Panc1 (cell line): Measurements from ENCODE around the gene TBP. TPM values are rescaled to one million over a fixed set of nuclear protein-coding genes. Genes with fewer than 3 reads are reported as not detected.

Experiments used
- ATAC-seq: fragments of 200-7000 bp; cut with Tn5 transposase; 2 replicates; pipeline ENCODE4 v1.9.1; 2020; ENCODE audit warnings: mild to moderate bottlenecking, moderate library complexity
- Bru-seq: library from RNA; stranded (reverse); fragments of 400-500 nt; gene quantifications from one replicate; lab custom pipeline; 2021; lab: Mats Ljungman, UMichigan
- BruChase-seq, 2 experiments: library from RNA; stranded (reverse); fragments of 400-500 nt; gene quantifications; one replicate each; lab custom pipeline; 2021; lab: Mats Ljungman, UMichigan
- BruUV-seq: library from RNA; stranded (reverse); fragments of 400-500 nt; replicated peaks from 2 replicates; lab custom pipeline; 2021; lab: Mats Ljungman, UMichigan
- CTCF ChIA-PET: fragments of 300-600 bp; sonication (Branson Sonifier 250); formaldehyde crosslinking; loops from one replicate; lab custom pipeline; 2022; ENCODE audit warnings: antibody characterized with exemption; lab: Charles Lee
- POLR2A ChIA-PET: fragments of 300-600 bp; sonication (Branson Sonifier 250); formaldehyde crosslinking; loops from one replicate; lab custom pipeline; 2022; ENCODE audit warnings: antibody characterized with exemption; lab: Charles Lee
- DNase-seq: peaks from one replicate; pipeline ENCODE4 v3.0.0-alpha.2; 2010; ENCODE audit warnings: low read depth, low spot score
- H3K27ac ChIP-seq: 2 replicates; pipeline ENCODE4 v1.5.1; 2011; ENCODE audit warnings: mild to moderate bottlenecking, low read length, inconsistent platforms
- H3K27me3 ChIP-seq: fragments of 200-500 bp; sonication (Bioruptor generic); 2 replicates; pipeline ENCODE4 v1.6.0; 2014; ENCODE audit warnings: low read length, inconsistent platforms; ENCODE audit not compliant: control insufficient read depth, insufficient read depth
- H3K36me3 ChIP-seq: fragments of 200-500 bp; sonication (Bioruptor generic); 2 replicates; pipeline ENCODE4 v1.5.1; 2014; ENCODE audit warnings: inconsistent platforms, mild to moderate bottlenecking, low read length, moderate library complexity; ENCODE audit not compliant: control insufficient read depth, insufficient read depth
- H3K4me1 ChIP-seq: 2 replicates; pipeline ENCODE4 v1.5.1; 2011; ENCODE audit warnings: inconsistent platforms, mild to moderate bottlenecking, low read length, moderate library complexity; ENCODE audit not compliant: control insufficient read depth, insufficient read depth
- H3K4me3 ChIP-seq, 2 experiments: 2 replicates each; pipeline ENCODE4 v1.5.1; 2011 to 2012; ENCODE audit warnings: low read depth in 2 of 2, low read length in 2 of 2, mild to moderate bottlenecking in 2 of 2, inconsistent platforms in 1 of 2, moderate library complexity in 1 of 2
- H3K9me3 ChIP-seq: fragments of 200-500 bp; sonication (Bioruptor generic); 2 replicates; pipeline ENCODE4 v1.5.1; 2014; ENCODE audit warnings: low read depth, mild to moderate bottlenecking, inconsistent platforms, low read length, moderate library complexity; ENCODE audit not compliant: control insufficient read depth, insufficient read depth
- POLR2AphosphoS5 ChIP-seq: IDR thresholded peaks from 2 replicates; pipeline ENCODE4 v1.6.1; 2012; ENCODE audit warnings: mild to moderate bottlenecking, low read depth, low read length, moderate library complexity
- SIN3A ChIP-seq: IDR thresholded peaks from 2 replicates; pipeline ENCODE4 v1.6.1; 2012; ENCODE audit warnings: low read depth, mild to moderate bottlenecking, low read length, moderate library complexity, borderline replicate concordance; ENCODE audit not compliant: insufficient read depth
- TCF7L2 ChIP-seq: IDR thresholded peaks from 2 replicates; pipeline ENCODE4 v1.6.1; 2011; ENCODE audit warnings: mild to moderate bottlenecking, low read depth, low read length, inconsistent platforms
- in situ Hi-C: cut with HindIII; loops from 2 replicates; pipeline ENCODE4 v1.10.0; 2016; ENCODE audit warnings: low sequenced_read_pairs, low pct_unique_long_range_greater_than_20kb
- intact Hi-C: fragments of 100-400 bp; cut with micrococcal nuclease; formaldehyde crosslinking; loops from one replicate; pipeline ENCODE4 v1.10.0; 2022; ENCODE audit not compliant: unreplicated experiment
- long read RNA-seq: library from polyadenylated mRNA; unstranded; transcript quantifications from one replicate; pipeline ENCODE4 v2.0.0, GENCODE V29; 2021; ENCODE audit not compliant: unreplicated experiment
- polyA plus RNA-seq: library from polyadenylated mRNA; unstranded; fragments of >200 nt; gene quantifications from one replicate; pipeline ENCODE4 v1.2.1, GENCODE V29; 2012; ENCODE audit warnings: missing spikeins; ENCODE audit not compliant: insufficient read length
- total RNA-seq: library from RNA; stranded (reverse); gene quantifications from one replicate; pipeline ENCODE4 v1.2.1, GENCODE V29; 2021; ENCODE audit not compliant: unreplicated experiment
- TF ChIP-seq, protein P1 (sequence below): fragments of 450-650 bp; IDR thresholded peaks from 2 replicates; pipeline ENCODE4 v1.5.1; 2017; ENCODE audit warnings: mild to moderate bottlenecking
- TF ChIP-seq, protein P2 (sequence below), 2 experiments: IDR thresholded peaks; 2 replicates each; pipeline ENCODE4 v1.6.1; 2011 to 2012; ENCODE audit warnings: low read depth in 2 of 2, control low read depth in 1 of 2, low read length in 1 of 2, mild to moderate bottlenecking in 1 of 2, moderate library complexity in 1 of 2; ENCODE audit not compliant: insufficient read depth in 1 of 2

The TBP gene
- 26.4 TPM for total RNA-seq
- polyA plus RNA-seq: 27.5 TPM
- percentile 91 among the genes with signal in this experiment for Bru-seq, nascent RNA
- BruChase-seq, experiment 1, labeled RNA remaining after a 2-hour chase: percentile 84 among the genes with signal in this experiment
- percentile 73 among the genes with signal in this experiment for BruChase-seq, experiment 2, labeled RNA remaining after a 6-hour chase
- long read RNA-seq, transcript TBP-202 (8 exons, 1,903 nt): major isoform, 27 of 61 reads
- long read RNA-seq, transcript TBP-201 (8 exons, 1,861 nt): minor isoform, 17 of 61 reads
- long read RNA-seq, partial matches to known transcripts: 6 of 61 reads
- long read RNA-seq, other reads (novel, unspliced or antisense): 7 of 61 reads

DNA sequence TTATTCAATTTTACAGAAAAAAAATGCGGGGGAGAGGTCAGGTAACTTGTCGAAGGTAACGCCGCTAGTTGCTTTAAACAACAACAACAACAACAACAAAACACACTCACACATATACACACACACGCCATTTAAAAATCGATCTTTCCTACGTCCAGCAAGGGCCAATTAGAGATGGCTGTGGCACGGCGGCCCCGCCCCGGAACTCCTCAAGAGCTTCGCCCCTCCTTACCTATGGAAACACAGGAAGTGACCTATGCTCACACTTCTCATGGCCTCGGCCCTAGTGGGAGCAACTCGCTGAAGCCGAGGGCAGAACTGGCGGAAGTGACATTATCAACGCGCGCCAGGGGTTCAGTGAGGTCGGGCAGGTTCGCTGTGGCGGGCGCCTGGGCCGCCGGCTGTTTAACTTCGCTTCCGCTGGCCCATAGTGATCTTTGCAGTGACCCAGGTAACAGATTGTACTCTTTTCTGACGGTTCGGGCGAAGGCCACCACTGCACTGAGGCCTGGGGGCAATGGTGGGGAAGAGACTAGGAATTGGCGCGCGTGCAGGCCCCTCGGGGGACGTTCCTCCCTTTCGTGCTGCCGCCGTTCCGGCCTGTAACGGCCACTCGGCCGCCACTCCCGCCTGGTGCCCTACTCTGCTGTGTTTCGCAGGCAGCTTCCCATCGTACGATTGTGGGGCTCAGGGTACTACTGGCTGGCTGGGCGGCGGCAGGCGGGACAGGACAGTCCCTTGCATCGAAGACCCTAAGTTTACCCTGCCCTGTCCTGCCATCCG is at the start of gene TBP:
TSS of gene TBP (plus strand) at position 357 of the 783 bp plus-strand sequence. CDS start 2,661 bp downstream, outside the sequence.
- ATAC-seq (peak; percentile 97), DNase-seq (peak; percentile 95)
- Histone ChIP-seq H3K4me1 (peaks cover 30% of the 10 kb centered on the region), H3K36me3 (peaks cover 6% of the 10 kb centered on the region), H3K27ac (peak within 1 kb of the TSS; percentile 97), H3K27me3 (no peaks in the 10 kb centered on the region), H3K9me3 (no peaks in the 10 kb centered on the region), H3K4me3 (peak within 1 kb of the TSS; percentile 84 to 99)
- BruUV-seq: no TSS peak
- ChIA-PET POLR2A (interaction anchor here (0.7 to 0.9 kb wide), 2 partner anchors 359 to 786 kb away, joined by 3 to 4 read pairs; no protein-coding TSS in a partner anchor), CTCF (no interaction called here)
- in situ Hi-C loops: no loop called here
- peak; percentile 75 for TF ChIP-seq TCF7L2
- TF ChIP-seq, protein P1, sequence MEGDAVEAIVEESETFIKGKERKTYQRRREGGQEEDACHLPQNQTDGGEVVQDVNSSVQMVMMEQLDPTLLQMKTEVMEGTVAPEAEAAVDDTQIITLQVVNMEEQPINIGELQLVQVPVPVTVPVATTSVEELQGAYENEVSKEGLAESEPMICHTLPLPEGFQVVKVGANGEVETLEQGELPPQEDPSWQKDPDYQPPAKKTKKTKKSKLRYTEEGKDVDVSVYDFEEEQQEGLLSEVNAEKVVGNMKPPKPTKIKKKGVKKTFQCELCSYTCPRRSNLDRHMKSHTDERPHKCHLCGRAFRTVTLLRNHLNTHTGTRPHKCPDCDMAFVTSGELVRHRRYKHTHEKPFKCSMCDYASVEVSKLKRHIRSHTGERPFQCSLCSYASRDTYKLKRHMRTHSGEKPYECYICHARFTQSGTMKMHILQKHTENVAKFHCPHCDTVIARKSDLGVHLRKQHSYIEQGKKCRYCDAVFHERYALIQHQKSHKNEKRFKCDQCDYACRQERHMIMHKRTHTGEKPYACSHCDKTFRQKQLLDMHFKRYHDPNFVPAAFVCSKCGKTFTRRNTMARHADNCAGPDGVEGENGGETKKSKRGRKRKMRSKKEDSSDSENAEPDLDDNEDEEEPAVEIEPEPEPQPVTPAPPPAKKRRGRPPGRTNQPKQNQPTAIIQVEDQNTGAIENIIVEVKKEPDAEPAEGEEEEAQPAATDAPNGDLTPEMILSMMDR: no peak
- TF ChIP-seq, protein P2, sequence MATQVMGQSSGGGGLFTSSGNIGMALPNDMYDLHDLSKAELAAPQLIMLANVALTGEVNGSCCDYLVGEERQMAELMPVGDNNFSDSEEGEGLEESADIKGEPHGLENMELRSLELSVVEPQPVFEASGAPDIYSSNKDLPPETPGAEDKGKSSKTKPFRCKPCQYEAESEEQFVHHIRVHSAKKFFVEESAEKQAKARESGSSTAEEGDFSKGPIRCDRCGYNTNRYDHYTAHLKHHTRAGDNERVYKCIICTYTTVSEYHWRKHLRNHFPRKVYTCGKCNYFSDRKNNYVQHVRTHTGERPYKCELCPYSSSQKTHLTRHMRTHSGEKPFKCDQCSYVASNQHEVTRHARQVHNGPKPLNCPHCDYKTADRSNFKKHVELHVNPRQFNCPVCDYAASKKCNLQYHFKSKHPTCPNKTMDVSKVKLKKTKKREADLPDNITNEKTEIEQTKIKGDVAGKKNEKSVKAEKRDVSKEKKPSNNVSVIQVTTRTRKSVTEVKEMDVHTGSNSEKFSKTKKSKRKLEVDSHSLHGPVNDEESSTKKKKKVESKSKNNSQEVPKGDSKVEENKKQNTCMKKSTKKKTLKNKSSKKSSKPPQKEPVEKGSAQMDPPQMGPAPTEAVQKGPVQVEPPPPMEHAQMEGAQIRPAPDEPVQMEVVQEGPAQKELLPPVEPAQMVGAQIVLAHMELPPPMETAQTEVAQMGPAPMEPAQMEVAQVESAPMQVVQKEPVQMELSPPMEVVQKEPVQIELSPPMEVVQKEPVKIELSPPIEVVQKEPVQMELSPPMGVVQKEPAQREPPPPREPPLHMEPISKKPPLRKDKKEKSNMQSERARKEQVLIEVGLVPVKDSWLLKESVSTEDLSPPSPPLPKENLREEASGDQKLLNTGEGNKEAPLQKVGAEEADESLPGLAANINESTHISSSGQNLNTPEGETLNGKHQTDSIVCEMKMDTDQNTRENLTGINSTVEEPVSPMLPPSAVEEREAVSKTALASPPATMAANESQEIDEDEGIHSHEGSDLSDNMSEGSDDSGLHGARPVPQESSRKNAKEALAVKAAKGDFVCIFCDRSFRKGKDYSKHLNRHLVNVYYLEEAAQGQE (IDR thresholded peaks at IDR 0.05; ENCODE audit: insufficient read depth in 1 of 2, low read depth in 2 of 2, low read length in 1 of 2): peak in 1 of 2 experiments; percentile 29; a peak in 1 of 4 replicates
- TF ChIP-seq SIN3A: peak; percentile 97
- peak; percentile 85 for TF ChIP-seq POLR2AphosphoS5
- intact Hi-C loops: no loop called here

DNA sequence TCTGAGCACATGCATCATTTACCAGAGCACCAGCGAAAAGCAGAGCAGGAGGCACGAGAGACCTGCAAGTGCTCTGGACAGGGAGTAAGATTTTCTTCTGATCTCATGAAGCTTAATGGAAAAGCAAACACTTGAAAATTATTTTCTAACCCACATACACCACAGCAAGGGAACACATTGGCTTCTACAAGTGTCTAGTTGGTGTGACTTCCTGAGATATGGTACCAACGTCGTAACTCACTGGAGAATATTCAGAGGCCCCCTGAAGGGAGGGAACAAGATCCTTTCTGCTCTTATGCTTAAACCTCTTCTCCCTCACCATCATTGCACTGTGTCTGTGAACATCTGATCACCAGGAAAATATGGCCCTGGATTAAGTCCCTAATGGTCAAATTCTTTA is 49.7 kb upstream of the TBP start:
- BruUV-seq: no TSS peak
- no peak for ATAC-seq

More for the DNA sequence above, 49.7 kb upstream of the TBP start:
- no peak for TF ChIP-seq POLR2AphosphoS5
- TF ChIP-seq, protein P1: no peak
- TF ChIP-seq SIN3A: no peak
- no peak for TF ChIP-seq TCF7L2
- TF ChIP-seq, protein P2 (IDR thresholded peaks at IDR 0.05; ENCODE audit: insufficient read depth in 1 of 2, low read depth in 2 of 2, low read length in 1 of 2): no peak
- H3K36me3 ChIP-seq: no peaks in the 10 kb centered on the region
- CTCF ChIA-PET: no interaction called here
- intact Hi-C loops: no loop called here
- POLR2A ChIA-PET: interaction anchor here (0.6 kb wide), 1 partner anchor 511 kb away, joined by 3 read pairs; no protein-coding TSS in a partner anchor
- in situ Hi-C loops: no loop called here
- no peaks in the 10 kb centered on the region for H3K9me3 ChIP-seq
- no peak overlapping the region for H3K4me3 ChIP-seq
- no peak for DNase-seq
- H3K27ac ChIP-seq: no peak overlapping the region
- H3K4me1 ChIP-seq: no peaks in the 10 kb centered on the region
- H3K27me3 ChIP-seq: peaks cover 3% of the 10 kb centered on the region
